Panc1 (cell line): ENCODE measurements around the gene ARHGAP8. TPM values are rescaled to one million over a fixed set of nuclear protein-coding genes. Genes with fewer than 3 reads are reported as not detected.
A peak's percentile ranks its signal among the peaks of the same experiment; 100 is the strongest.

ENCODE experiments used
- ATAC-seq: fragments of 200-7000 bp; cut with Tn5 transposase; 2 replicates; pipeline ENCODE4 v1.9.1; 2020; ENCODE audit warnings: mild to moderate bottlenecking, moderate library complexity
- BruUV-seq: library from RNA; stranded (reverse); fragments of 400-500 nt; replicated peaks from 2 replicates; lab custom pipeline; 2021; lab: Mats Ljungman, UMichigan
- CTCF ChIA-PET: fragments of 300-600 bp; sonication (Branson Sonifier 250); formaldehyde crosslinking; loops from one replicate; lab custom pipeline; 2022; ENCODE audit warnings: antibody characterized with exemption; lab: Charles Lee
- POLR2A ChIA-PET: fragments of 300-600 bp; sonication (Branson Sonifier 250); formaldehyde crosslinking; loops from one replicate; lab custom pipeline; 2022; ENCODE audit warnings: antibody characterized with exemption; lab: Charles Lee
- DNase-seq: peaks from one replicate; pipeline ENCODE4 v3.0.0-alpha.2; 2010; ENCODE audit warnings: low read depth, low spot score
- H3K27ac ChIP-seq: 2 replicates; pipeline ENCODE4 v1.5.1; 2011; ENCODE audit warnings: mild to moderate bottlenecking, low read length, inconsistent platforms
- H3K27me3 ChIP-seq: fragments of 200-500 bp; sonication (Bioruptor generic); 2 replicates; pipeline ENCODE4 v1.6.0; 2014; ENCODE audit warnings: low read length, inconsistent platforms; ENCODE audit not compliant: control insufficient read depth, insufficient read depth
- H3K36me3 ChIP-seq: fragments of 200-500 bp; sonication (Bioruptor generic); 2 replicates; pipeline ENCODE4 v1.5.1; 2014; ENCODE audit warnings: inconsistent platforms, mild to moderate bottlenecking, low read length, moderate library complexity; ENCODE audit not compliant: control insufficient read depth, insufficient read depth
- H3K4me1 ChIP-seq: 2 replicates; pipeline ENCODE4 v1.5.1; 2011; ENCODE audit warnings: inconsistent platforms, mild to moderate bottlenecking, low read length, moderate library complexity; ENCODE audit not compliant: control insufficient read depth, insufficient read depth
- H3K4me3 ChIP-seq, 2 experiments: 2 replicates each; pipeline ENCODE4 v1.5.1; 2011 to 2012; ENCODE audit warnings: low read depth in 2 of 2, low read length in 2 of 2, mild to moderate bottlenecking in 2 of 2, inconsistent platforms in 1 of 2, moderate library complexity in 1 of 2
- H3K9me3 ChIP-seq: fragments of 200-500 bp; sonication (Bioruptor generic); 2 replicates; pipeline ENCODE4 v1.5.1; 2014; ENCODE audit warnings: low read depth, mild to moderate bottlenecking, inconsistent platforms, low read length, moderate library complexity; ENCODE audit not compliant: control insufficient read depth, insufficient read depth
- POLR2AphosphoS5 ChIP-seq: IDR thresholded peaks from 2 replicates; pipeline ENCODE4 v1.6.1; 2012; ENCODE audit warnings: mild to moderate bottlenecking, low read depth, low read length, moderate library complexity
- REST ChIP-seq, 2 experiments: IDR thresholded peaks; 2 replicates each; pipeline ENCODE4 v1.6.1; 2011 to 2012; ENCODE audit warnings: low read depth in 2 of 2, control low read depth in 1 of 2, low read length in 1 of 2, mild to moderate bottlenecking in 1 of 2, moderate library complexity in 1 of 2; ENCODE audit not compliant: insufficient read depth in 1 of 2
- SIN3A ChIP-seq: IDR thresholded peaks from 2 replicates; pipeline ENCODE4 v1.6.1; 2012; ENCODE audit warnings: low read depth, mild to moderate bottlenecking, low read length, moderate library complexity, borderline replicate concordance; ENCODE audit not compliant: insufficient read depth
- TCF7L2 ChIP-seq: IDR thresholded peaks from 2 replicates; pipeline ENCODE4 v1.6.1; 2011; ENCODE audit warnings: mild to moderate bottlenecking, low read depth, low read length, inconsistent platforms
- in situ Hi-C: cut with HindIII; loops from 2 replicates; pipeline ENCODE4 v1.10.0; 2016; ENCODE audit warnings: low sequenced_read_pairs, low pct_unique_long_range_greater_than_20kb
- intact Hi-C: fragments of 100-400 bp; cut with micrococcal nuclease; formaldehyde crosslinking; loops from one replicate; pipeline ENCODE4 v1.10.0; 2022; ENCODE audit not compliant: unreplicated experiment
- total RNA-seq: library from RNA; stranded (reverse); gene quantifications from one replicate; pipeline ENCODE4 v1.2.1, GENCODE V29; 2021; ENCODE audit not compliant: unreplicated experiment
- TF ChIP-seq, protein P1 (sequence below): fragments of 450-650 bp; IDR thresholded peaks from 2 replicates; pipeline ENCODE4 v1.5.1; 2017; ENCODE audit warnings: mild to moderate bottlenecking

The ARHGAP8 gene
- total RNA-seq, 1 experiment from 2014 or later, result 9.2 TPM

DNA sequence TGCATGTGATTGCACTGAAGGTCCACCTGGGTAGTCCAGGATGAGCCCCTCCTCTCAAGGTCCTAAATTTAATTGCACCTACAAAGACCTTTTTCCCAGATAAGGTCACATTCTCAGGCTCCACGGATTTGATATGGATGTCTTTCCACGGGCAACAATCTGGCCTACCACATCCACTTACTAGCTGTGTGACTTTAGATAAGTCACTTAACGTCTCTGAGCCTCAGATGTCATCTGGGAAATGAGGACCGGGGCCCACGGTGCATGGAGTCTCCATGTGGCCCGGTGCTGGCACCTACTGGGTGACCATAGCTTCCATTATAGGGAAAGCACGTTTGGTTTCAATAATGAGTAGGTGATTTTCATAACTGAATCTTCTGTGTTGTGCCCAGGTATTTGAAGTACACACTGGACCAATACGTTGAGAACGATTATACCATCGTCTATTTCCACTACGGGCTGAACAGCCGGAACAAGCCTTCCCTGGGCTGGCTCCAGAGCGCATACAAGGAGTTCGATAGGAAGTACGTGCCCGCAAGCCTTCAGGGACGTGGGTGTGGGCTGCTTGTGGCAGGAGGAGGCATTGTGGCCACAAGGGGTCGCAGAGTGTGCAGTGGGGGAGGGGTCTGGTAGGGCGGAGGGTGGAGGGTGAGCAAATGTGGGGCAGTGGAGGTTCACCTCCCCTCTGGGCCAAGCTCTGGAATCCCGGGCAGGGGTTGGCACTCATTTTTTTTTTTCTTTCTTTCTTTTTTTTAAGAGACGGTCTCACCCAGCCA is 55.7 kb downstream of the ARHGAP8 start:
- H3K4me3 ChIP-seq, result no peak overlapping the region
- in situ Hi-C loops, result no loop called here
- DNase-seq (no peak), ATAC-seq (0 out of 2 replicates have a peak, but pooled peaks have one; percentile 51)
- TF ChIP-seq, protein P1, sequence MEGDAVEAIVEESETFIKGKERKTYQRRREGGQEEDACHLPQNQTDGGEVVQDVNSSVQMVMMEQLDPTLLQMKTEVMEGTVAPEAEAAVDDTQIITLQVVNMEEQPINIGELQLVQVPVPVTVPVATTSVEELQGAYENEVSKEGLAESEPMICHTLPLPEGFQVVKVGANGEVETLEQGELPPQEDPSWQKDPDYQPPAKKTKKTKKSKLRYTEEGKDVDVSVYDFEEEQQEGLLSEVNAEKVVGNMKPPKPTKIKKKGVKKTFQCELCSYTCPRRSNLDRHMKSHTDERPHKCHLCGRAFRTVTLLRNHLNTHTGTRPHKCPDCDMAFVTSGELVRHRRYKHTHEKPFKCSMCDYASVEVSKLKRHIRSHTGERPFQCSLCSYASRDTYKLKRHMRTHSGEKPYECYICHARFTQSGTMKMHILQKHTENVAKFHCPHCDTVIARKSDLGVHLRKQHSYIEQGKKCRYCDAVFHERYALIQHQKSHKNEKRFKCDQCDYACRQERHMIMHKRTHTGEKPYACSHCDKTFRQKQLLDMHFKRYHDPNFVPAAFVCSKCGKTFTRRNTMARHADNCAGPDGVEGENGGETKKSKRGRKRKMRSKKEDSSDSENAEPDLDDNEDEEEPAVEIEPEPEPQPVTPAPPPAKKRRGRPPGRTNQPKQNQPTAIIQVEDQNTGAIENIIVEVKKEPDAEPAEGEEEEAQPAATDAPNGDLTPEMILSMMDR, result no peak; the same call in 1 of the 2 replicates
- no peak for TF ChIP-seq REST (IDR thresholded peaks at IDR 0.05; ENCODE audit: insufficient read depth in 1 of 2, low read depth in 2 of 2, low read length in 1 of 2)
- TF ChIP-seq POLR2AphosphoS5, result no peak
- TF ChIP-seq SIN3A, result no peak
- TF ChIP-seq TCF7L2, result no peak
- H3K4me1 ChIP-seq, result no peaks in the 10 kb centered on the region
- H3K27me3 ChIP-seq, result no peaks in the 10 kb centered on the region
- intact Hi-C loops, result no loop called here
- ChIA-PET POLR2A (no interaction called here), CTCF (interaction anchor here (1.0 kb wide), 1 partner anchor 13 kb away, joined by 4 read pairs; no protein-coding TSS in a partner anchor)
- H3K27ac ChIP-seq, result no peak overlapping the region
- H3K9me3 ChIP-seq, result no peaks in the 10 kb centered on the region
- no peaks in the 10 kb centered on the region for H3K36me3 ChIP-seq
- BruUV-seq, result no TSS peak

GRCh38 chr22:44809456-44809855 is 57.1 kb downstream of the ARHGAP8 start:
- no peak for DNase-seq
- CTCF ChIA-PET, result no interaction called here

More at GRCh38 chr22:44809456-44809855, 57.1 kb downstream of the ARHGAP8 start:
- no peaks in the 10 kb centered on the region for H3K4me1 ChIP-seq
- intact Hi-C loops (no loop called here), in situ Hi-C loops (no loop called here)
- no peaks in the 10 kb centered on the region for H3K9me3 ChIP-seq
- TF ChIP-seq REST (IDR thresholded peaks at IDR 0.05; ENCODE audit: insufficient read depth in 1 of 2, low read depth in 2 of 2, low read length in 1 of 2) (no peak), POLR2AphosphoS5 (no peak), SIN3A (no peak), TCF7L2 (no peak)
- TF ChIP-seq, protein P1, result no peak
- no peaks in the 10 kb centered on the region for H3K36me3 ChIP-seq
- H3K4me3 ChIP-seq, result no peak overlapping the region
- H3K27ac ChIP-seq, result no peak overlapping the region
- no TSS peak for BruUV-seq
- no peaks in the 10 kb centered on the region for H3K27me3 ChIP-seq
- POLR2A ChIA-PET, result no interaction called here
- no peak for ATAC-seq
